NCI-H460 (cell line): ENCODE data around the gene ZRANB1. TPM values are rescaled to one million over a fixed set of nuclear protein-coding genes. Genes with fewer than 3 reads are reported as not detected.
"Not testable (repeated sequence)": the region's sequence is repeated elsewhere in the genome, so short reads cannot be mapped to it uniquely, and the experiment has no call there.

Experiments used
- DNase-seq: peaks from one replicate; pipeline ENCODE4 v3.0.0-alpha.2; 2016; ENCODE audit warnings: low read depth; ENCODE audit errors: extremely low read depth
- polyA plus RNA-seq: library from polyadenylated mRNA; depleted of rRNA; stranded (reverse); fragments of >200 nt; gene quantifications from 2 replicates; pipeline ENCODE4 v1.2.3, GENCODE V29; 2014; cell fraction: nucleus; rRNA removed
- total RNA-seq: library from RNA; depleted of rRNA; stranded (reverse); fragments of >200 nt; shearing (Covaris generic); gene quantifications from 2 replicates; pipeline ENCODE4 v1.2.3, GENCODE V29; 2014; rRNA removed

ZRANB1 gene
- total RNA-seq: 27.6 and 30.5 TPM in 2 replicates
- 6.9 and 11.6 TPM in 2 replicates for polyA plus RNA-seq

DNA sequence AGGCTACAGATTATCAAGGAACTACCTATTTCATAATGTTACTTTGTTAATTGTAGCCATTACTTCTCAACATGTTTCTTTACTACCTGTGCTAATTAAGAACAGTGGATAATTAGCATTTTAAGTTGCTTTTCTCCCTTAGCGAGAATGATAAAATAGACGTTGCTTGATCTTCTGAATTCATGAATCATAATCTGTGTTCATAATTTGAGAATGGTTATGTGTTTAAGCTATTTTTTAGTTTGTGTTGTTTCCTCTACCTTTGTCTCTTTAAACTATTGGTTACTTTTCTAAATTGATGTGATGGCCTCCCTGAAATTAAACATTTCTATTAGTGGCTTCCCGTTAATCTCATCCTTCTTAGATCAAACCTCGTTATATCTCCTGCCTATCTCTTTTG, at the start of gene ZRANB1:
Gene ZRANB1 (plus strand): TSS at position 301 of the 400 bp plus-strand sequence. CDS start 371 bp downstream, outside the sequence.
- DNase-seq: no peak

DNA sequence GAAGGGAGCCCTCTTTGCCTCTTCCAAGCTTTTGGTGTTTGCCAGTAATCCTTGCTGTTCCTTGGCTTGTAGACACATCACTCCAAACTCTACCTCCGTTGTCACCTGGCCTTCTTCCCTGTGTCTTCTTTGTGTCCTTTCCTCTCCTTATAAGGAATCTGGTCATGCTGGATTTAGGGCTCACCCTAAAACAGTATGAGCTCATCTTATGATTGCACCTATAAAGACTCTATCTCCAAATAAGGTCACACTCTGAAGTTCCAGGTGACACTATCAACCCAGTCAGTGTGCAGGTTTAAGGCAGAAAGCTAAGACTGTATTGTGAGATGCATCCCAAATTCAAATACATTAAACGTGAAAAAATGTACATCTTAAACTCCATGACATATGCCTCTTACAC, 49.0 kb upstream of the ZRANB1 start:
- no peak for DNase-seq

- DNase-seq: no peak
Measured at GRCh38 chr10:124894569-124895215, 47.2 kb upstream of the ZRANB1 start.

- DNase-seq: no peak
Measured at GRCh38 chr10:124896751-124897150, 45.2 kb upstream of the ZRANB1 start.

DNA sequence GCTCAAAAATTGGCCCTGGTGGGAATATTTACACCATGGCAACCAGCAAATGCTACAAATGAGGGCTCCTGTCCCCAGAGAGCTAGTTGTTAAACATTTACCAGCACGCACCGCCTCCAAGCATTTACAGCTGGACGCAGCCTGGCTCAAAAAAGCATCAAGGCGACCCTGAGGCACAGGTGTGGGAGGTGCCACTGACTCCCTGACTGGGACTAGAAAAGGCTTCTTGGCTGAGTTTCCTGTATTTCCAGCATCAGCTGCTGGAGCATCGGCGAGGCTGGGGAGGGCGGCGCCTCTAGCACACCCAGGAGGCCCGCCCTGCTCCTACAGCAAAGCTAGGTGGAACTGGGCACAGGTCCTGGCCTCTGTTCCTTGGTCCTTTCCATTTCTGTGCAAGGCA, 43.5 kb upstream of the ZRANB1 start:
- DNase-seq: no peak

- no peak for DNase-seq
Measured at GRCh38 chr10:124899151-124899550, 42.8 kb upstream of the ZRANB1 start.

GRCh38 chr10:124902462-124902861, 39.5 kb upstream of the ZRANB1 start:
- DNase-seq: no peak

GRCh38 chr10:124903111-124903510, 38.8 kb upstream of the ZRANB1 start:
- DNase-seq: no peak

- DNase-seq: no peak
Measured at GRCh38 chr10:124904796-124905195, 37.1 kb upstream of the ZRANB1 start.

DNA sequence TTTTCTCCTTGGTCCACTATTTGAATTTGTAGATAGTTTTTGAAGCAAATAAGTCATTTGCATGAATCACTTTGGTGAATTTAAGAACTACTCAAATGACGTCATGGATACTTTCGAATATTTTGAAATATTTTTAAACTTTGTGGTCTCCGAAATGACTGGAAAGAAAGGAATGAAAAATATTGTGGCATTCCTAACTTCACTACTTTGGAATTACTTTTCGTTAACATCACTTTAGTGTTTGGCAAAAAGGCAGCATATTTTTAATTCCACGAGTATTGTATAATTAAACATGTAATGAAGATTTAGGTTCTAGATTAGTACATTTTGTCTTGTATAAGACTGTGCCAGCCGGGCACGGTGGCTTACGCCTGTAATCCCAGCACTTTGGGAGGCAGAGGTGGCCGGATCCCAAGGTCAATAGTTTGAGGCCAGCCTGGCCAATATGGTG, 35.3 kb upstream of the ZRANB1 start:
- DNase-seq: no peak

DNA sequence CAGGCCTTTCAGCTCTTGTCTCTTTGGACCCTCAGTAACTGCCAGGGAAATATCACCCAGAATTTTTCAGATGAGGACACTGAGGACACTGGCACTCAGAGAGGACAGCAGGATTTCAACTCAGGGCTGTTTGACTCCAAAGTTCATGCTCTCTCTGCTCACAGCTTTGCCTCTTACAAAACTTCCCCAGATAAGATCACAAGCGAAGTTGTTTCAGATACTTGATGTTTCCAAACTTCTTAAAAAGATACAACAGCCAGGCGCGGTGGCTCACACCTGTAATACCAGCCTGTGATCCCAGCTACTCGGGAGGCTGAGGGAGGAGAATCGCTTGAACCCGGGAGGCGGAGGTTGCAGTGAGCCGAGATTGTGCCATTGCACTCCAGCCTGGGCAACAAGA, 32.4 kb upstream of the ZRANB1 start:
- no peak for DNase-seq

- DNase-seq: no peak
Measured at GRCh38 chr10:124911124-124912067, 30.5 kb upstream of the ZRANB1 start.

DNA sequence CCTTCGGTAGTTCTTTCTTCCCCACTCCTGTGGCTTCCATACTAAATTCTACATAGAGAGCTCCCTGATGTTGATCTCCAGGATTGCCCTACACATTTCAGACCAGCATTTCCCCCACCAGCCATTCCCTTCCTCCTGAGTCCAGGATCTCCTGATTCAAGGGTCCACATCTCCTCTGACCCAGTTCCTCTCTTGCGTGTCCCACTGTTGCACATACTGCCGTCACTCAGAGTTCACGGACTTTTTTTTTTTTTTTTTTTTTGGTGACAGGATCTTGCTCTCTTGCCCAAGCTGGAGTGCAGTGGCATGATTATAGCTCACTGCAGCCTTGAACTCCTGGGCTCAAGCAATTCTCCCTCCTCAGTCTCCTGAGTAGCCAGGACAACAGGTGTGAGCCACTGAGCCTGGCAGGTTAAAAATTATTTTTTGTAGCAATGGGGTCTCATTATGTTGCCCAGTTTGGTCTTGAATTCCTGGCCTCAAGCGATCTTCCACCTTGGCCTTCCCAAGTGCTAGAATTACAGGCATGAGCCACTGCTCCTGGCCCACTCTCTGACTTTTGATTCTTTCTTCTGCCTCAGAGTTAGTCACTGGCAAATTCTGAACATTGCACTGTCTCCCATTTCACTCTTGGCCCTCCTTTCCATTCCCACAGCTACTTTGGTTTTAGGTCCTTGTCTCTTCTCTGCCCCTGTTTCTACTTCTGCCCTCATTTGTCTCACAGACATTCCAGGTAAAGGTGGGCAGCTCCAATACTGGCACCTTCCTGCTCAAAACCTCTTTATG, 29.6 kb upstream of the ZRANB1 start:
- DNase-seq: no peak

DNA sequence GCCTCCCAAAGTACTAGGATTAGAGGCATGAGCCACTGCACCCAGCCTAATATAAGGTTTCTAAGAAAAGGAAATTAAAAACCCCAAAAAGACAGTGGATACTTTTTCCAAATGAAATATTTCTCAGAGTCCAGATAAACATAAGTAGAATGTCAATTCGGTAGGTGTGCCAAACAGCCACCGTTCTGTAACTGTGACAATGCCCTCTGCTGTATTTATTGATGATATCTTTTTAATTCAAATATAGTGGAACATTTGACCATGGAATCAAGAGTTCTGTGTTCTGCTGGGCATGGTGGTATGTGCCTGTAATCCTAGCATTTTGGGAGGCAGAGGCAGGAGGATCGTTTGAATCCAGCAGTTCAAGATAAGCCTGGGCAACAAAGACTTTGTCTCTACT, 28.8 kb upstream of the ZRANB1 start:
- no peak for DNase-seq

DNA sequence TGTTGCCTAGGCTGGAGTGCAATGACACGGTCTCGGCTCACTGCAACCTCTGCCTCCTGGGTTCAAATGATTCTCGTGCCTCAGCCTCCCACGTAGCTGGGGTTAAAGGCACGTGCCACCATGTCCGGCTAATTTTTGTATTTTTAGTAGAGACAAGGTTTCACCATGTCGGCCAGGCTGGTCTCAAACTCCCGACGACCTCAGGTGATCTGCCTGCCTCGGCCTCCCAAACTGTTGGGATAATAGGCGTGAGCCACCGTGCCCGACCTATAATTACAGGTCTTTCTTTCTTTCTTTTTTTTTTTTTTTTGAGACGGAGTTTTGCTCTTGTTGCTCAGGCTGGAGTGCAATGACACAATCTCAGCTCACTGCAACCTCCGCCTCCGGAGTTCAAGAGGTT, 27.5 kb upstream of the ZRANB1 start:
- DNase-seq: not testable (repeated sequence)

DNA sequence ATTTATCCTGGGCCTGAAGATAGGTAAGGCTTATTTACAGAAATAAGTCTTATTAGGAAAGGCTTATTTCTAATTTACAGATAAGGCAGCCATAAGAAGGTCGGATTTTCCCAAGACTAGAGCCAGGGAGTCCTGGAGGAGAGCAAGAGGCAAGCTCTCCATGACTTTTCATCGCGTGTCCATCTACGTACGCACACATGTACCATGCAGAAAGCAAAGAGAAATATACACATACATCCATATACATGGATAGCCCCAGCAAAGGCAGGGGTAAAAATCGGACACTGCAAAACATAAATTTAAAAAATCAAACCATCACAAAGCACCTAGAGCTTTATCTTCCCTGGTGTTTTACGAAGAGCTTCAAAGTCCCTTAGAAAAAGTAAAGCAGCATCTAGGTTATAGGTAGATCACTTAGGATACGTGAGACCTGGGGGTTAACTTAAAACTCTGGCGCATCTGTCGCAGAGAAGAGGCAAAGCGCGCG, 25.8 kb upstream of the ZRANB1 start:
- no peak for DNase-seq

GRCh38 chr10:124916585-124917427, 25.1 kb upstream of the ZRANB1 start:
- peak; percentile 94 for DNase-seq

DNA sequence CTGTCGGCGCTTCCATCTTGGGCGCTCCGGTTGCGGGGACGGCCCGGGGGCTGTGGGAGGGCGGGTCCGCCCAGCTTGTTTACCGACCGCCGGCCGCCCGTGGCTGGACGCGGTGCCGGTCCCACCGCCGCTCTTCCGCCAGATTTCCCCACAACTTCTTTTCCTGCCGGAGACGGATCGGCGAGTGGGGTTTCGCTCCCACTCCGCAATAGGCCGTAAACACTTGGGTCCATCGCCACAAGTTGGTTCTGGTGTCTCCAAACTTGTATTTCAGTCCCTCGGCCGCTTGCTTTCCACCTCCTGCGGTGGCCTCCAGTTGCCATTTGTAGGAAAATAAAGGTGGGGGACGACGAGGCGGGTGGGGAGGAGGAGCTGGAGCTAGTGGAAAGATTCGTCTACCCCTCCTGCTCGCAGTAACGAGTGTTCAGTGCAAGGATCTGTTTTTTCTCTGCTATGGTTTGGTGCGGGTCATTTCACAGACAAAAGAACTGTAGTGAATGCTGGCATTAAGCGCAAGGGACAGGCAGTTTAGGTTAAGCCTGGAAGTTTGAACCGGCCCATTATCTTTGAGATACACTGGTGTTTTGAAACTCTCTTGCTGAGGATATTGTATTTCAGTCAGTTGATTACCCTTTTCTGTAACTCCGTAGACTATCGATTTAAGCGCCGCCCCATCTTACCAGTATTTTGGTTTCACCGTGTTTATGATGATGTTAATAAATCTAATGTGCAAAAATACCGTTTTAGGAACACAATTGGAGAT, 24.3 kb upstream of the ZRANB1 start:
- no peak for DNase-seq

GRCh38 chr10:124918191-124918830, 23.6 kb upstream of the ZRANB1 start:
- DNase-seq: no peak
